GM18511 (cell line): ENCODE measurements around the gene OR5H14.
"Not testable (repeated sequence)": the region's sequence is repeated elsewhere in the genome, so short reads cannot be mapped to it uniquely, and the experiment has no call there.

Experiments used
- ATAC-seq: cut with Tn5 transposase; IDR thresholded peaks from one replicate; pipeline ENCODE4 v1.9.1; 2021; ENCODE audit warnings: mild to moderate bottlenecking, moderate library complexity; ENCODE audit not compliant: unreplicated experiment

The OR5H14 gene

DNA sequence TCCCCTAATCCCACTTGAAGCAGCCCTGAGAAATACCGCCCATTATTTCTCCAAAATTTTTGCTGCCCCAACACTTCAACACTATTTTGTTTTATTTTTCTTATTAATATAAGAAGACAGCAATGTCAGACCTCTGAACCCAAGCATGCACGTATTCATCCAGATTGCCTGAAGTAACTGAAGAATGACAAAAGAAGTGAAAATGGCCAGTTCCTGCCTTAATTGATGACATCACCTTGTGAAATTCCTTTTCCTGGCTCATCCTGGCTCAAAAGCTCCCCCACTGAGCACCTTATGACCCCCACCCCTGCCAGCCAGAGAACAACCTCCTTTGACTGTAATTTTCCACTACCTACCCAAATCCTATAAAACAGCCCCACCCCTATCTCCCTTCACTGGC, 49.0 kb downstream of the OR5H14 start:
- not testable (repeated sequence) for ATAC-seq

GRCh38 chr3:98199020-98199419, 51.7 kb downstream of the OR5H14 start:
- no peak for ATAC-seq
